IPS-NIHi11 (cell line): ENCODE results near the gene LTBP1.

Experiments
- DNase-seq: peaks from one replicate; pipeline ENCODE4 v3.0.0; 2012; ENCODE audit warnings: mixed read lengths, low spot score

LTBP1 gene

DNA sequence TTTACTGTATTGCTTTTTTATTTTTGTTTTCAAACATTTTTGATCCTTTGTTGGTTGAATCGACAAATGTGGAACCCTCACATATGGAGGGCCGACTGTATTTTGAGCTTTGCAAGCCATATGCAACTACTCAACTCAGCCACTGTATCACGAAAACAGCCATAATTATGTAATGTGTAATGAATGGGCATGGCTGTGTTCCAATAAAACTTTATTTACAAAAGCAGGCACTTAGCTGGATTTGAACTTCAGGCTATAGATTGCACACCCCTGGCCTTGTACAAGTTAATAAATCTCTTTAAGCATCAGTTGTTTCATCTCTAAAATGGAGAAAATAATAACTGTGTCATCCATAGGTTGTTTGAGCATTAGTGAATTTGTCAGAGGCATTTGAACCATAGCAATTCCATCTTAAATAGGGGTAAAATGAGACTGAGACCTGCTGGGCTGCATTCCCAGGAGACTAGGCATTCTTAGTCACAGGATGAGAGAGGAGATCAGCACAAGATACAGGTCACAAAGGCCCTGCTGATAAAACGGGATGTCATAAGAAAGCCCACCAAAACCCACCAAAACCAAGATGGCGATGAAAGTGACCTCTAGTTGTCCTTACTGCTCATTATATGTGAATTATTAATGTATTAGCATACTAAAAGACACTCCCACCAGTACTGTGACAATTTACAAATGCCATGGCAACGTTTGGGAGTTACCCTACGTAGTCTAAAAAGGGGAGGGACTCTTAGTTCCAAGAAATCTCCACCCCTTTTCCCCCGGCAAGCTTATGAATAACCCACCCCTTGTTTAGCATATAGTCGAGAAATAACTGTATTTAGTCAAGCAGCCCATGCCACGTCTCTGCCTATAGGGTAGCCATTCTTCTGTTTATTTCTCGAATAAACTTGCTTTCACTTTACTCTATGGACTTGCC, 13.7 kb upstream of the LTBP1 start:
- no peak for DNase-seq

DNA sequence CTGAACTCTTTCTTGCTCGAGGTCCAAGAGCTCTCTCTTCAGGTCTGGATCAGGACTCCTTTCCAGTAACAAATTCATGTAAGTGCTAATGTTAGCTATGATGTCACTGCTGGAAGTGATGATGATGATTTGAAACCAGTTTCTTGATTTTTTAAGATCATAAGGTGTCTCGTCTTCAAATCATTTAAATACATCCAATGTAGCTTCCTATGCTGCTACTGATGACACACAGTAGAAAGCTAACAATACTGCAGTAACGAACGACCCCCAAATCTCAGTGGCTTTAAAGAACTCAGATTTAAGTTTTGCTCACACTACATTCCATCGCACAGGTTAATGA, 13.0 kb upstream of the LTBP1 start:
- no peak for DNase-seq

DNA sequence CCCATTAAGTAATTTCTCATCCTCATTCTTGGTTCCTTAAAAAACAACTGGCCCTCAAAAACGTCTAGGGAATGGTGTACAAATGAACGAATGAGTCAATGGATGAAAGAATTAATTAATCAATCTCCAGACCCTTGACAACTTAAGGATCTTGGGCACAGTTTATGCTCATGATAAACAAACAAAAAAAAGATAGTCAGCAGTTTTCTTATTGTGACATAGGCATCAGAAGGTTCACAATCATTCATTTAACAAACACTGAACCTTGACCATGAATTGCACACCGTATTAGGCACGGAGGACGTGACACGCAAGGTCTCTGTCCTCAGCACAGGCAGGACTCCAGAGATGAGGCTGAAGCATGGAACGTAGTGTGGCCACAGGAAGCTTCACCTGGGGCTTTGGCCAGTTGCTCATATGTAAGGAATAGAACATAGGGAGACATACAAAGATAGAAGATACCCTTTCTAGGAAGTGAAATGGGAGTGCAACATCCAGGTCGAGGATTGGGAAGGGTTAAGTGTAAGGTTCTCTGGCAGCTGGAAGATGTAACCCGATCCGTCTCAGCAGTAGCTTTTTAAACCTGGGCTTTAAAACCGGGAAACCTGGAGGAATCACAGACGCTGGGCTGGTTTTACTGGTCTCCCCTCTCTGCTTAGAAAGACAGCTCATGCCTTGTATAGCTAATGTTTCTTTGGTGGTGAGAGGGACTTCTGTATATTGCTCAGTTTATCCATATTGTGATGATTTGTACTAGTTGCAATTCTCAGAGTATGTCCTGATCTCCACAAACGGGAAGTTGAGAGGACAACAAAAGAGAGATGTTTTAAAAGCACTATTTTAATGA, 8.9 kb upstream of the LTBP1 start:
- peak; percentile 74 for DNase-seq

DNA sequence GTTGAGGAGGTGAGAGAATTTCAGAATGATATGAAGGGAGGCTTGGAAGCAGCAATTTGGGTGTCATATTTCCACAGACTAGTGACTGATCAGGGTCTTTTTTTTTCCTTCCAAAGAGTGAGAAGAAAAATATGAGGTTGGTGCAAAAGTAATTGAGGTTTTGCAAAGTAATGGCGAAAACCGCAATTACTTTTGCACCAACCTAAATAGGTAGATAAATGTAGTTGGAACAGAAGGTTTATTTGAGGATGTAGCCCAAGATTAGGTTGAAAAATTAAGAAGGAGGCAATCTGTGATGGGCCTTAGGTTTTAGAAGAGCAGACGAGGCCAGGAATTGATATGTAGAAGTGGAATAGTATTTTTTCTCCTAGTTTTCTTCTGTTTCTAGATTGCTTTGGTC, 7.8 kb upstream of the LTBP1 start:
- no peak for DNase-seq

DNA sequence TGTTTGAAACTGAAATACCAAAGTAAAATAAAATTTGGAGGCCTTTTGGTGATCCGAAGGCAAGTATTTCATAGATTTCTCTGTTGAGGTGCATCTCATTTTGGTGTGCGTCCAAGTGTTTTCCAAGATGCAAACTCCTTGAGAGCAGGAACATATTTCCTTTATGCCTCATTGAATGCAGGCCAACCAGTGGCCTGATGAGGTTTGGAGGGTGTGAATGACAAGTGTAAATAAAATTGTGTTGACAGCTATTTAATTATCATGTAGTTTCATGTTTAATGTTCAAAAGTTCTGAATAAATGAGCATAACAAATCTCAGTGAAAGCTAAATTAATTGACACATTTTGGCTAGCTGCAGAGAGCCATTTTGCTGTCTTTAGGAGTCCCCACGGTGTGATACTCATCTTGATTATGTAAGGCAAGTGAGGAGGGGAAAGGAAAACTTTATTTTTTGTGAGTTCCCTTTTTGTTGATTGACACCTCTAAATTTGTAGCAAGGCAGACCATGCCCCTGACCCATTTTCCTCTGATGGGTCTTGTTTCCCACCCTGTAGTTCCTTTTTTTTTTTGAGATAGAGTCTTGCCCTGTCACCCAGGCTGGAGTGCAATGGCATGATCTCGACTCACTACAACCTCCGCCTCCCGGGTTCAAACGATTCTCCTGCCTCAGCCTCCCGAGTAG, 6.3 kb upstream of the LTBP1 start:
- no peak for DNase-seq

DNA sequence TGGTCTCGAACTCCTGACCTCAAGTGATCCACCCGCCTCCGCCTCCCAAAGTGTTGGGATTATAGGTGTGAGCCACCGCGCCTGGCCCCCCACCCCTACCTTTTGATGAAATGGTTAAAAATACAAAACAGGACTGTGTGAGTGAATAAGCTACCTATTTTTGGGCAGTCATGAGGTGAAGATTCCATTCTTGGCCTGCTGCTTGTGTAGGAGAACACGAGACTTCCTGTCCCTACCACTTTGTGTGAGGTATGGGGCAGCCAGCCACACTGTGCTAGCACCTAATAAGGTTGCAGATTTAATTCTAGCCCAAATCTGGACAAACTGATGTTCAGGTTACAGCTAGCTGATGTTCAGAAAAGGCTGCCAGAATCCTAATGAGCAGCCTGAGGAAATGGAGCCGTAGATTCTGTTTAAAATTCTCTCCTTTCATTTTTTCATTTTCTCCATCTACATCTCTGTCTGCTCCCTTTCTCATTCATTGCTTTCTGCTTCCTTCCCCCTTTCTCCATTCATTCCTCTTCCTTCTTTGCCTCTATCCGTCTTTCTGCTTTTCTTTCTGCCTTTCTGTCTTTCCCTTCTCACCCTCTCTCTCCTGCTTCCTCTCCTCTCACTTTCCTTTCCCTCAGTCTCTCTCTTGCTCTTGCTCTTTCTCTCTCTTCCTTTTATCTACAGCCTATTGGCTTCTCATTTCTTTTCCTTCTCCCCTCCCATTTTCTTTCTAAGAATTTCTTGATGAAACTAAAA, 4.6 kb upstream of the LTBP1 start:
- DNase-seq: no peak

DNA sequence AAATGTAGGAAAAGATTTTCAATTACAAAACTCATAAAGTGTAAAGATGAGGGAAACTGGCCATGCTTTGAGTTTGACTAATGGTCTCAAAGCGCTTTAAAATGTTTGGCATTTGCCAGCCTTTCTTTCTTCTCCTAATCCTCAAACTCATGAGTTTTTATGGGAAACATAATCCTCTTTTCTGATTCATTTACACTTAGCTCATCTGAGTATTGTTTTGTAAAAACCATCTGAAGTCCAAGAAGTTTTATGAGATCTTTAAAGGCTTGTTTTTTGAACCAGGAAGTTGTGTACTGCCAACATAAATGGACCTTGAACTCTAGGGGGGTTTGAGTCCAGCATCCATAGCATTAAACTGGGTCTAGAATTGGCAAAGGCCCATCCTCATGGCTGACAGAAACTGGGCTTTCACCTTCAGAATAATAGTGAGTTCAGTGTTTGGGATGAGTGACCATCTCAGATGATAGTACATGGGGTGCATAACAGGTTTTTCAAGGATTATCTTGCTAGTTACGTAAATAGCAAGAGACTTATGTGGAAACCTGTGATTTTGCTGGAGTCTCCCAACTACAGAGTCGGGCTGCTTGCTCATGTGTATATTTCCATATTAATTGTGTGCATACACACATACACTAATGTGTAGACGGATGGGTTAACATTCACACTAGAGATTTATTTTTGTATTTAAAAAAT, 3.8 kb upstream of the LTBP1 start:
- no peak for DNase-seq

DNA sequence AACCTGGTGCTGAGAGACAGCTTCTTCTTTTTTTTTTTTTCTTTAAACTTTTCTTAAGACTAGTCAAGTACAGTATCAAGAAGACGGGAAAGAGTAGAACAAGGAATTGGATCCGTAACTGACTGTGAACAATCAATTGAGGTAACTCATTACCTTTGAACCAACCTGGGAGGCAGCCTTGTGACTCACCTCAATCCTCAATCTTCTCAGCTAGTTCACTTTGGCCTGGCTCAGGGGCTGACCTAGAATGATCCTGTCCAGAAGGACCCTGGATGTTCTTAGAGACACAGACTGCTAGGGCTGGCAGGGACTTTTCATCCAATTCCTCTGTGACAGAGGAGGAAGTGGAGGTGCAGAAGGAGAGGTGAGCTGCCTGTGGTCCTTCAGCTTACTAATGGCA, 1.5 kb upstream of the LTBP1 start:
- no peak for DNase-seq

DNA sequence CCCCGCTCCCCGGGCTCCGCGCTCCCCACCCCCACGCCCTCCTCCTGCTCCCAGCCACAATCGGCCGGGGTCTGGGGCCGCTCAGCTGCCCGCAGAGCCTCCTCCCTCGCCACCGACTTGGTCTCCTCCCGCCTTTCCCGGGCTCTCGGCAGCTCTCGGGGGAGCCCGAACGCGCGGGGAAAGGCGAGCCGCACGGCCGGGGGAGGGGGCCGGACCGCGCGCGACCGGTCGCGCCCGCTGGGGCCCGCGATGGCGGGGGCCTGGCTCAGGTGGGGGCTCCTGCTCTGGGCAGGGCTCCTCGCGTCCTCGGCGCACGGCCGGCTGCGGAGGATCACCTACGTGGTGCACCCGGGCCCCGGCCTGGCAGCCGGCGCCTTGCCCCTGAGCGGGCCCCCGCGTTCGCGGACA, 327 bp downstream of the LTBP1 start:
- peak; percentile 57 for DNase-seq

DNA sequence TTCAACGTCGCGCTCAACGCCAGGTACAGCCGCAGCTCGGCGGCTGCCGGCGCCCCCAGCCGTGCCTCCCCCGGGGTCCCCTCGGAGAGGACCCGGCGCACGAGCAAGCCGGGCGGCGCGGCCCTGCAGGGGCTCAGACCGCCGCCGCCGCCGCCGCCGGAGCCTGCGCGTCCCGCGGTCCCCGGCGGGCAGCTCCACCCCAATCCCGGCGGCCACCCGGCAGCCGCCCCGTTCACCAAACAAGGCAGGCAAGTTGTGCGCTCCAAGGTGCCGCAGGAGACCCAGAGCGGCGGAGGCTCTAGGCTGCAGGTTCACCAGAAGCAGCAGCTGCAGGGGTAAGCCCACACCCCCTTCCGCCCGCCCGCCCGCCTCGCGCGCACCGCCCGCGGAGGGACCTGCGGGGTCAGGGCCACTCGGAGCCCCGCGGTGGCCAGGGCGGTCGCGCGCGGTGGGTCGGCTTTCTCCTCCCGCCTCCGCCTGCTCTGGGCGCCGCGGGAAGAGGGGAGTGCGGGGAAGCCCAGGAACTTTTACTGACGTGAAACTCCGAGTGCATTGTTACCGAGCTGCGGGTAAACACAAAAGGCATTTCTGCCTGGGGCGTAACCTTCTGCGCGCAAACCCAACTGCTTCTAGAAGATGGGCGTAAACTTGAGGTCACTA, 861 bp downstream of the LTBP1 start:
- peak; percentile 79 for DNase-seq

DNA sequence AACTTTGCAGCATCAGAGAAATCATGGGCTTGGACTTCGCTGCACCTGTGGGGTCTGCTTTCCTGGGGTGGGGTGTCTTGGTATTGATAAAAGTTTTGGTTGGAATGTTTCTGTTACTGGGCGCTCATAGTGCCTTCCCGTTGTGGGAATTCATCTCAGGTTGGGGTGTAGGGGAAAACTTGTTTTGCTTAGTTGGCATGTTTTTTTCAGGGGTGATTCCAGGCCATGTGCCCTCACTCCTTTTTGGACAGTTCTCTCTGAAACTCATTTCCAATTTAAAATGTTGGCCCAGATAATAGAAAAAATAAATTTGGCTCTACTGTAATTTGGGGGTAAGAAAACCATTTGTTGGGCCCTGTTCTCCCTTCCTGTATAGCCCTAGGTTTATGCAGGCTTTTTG, 1.5 kb downstream of the LTBP1 start:
- DNase-seq: no peak

DNA sequence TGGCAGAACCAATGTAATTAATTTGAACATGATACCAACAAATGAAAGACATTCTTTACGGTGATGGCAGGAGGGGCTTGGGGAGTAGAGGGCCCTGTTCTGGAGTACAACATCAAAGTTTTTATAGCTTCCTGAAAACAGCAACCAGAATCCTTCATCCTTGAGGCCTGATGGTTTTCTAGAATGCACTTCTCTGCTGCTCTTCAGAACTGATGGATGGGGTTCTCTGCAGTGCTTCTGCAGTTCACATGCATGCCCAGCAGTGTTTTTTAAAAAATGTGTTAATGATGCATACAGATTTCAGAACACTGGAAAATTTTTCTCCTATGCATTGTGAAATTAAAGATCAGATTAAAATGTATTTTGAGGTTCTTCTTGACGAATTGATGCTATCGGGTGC, 2.5 kb downstream of the LTBP1 start:
- no peak for DNase-seq

DNA sequence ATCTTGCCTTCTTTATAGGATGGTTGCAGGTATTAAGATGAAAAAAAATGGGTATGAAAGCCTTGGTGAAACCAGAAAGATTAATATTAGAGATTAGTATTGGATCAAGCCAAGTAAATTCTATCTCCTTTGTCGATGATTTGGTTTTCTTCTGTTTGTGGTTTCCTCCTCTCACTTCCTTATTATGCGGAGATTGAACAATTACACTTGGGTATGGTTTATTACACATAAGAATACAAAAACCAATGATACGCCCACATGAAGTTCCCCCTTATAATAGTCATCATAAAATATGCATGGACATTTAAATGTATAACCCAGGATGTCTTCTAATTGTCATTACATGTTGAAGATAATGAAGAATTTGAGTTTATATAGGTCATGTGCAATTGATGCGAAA, 4.9 kb downstream of the LTBP1 start:
- no peak for DNase-seq

DNA sequence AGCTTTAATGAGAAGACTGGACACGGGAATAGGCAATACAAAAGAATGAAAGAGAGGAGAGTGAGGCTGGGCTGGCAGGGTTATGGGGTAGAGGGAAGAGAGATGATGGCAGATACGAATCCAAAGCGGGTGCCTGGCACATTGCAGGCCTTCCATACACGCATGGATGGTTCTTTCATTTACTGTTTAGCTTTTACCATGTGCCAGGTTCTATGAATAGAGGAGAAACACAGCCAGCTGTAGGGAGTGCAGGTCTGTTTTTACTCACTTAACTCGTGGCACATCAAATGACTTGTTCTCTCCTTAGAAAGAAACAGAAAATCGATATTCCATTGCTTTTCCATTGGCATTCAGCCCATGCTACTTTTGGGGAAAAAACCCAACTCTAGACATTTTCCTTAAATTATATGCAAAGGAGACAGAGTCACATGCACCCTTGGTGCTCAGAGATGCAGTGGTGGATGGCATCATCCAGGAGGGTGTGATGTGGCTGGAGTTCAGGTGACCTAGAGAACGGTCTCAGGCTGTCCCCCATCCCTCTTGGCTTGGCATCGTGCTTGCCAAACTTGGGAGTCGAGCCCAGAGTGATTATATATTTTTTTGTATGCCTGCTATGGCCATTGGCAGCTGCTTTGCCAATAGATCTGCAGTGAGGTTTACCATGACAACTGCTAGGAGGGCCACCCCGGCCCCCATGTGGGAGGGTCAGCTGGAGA, 6.2 kb downstream of the LTBP1 start:
- no peak for DNase-seq

DNA sequence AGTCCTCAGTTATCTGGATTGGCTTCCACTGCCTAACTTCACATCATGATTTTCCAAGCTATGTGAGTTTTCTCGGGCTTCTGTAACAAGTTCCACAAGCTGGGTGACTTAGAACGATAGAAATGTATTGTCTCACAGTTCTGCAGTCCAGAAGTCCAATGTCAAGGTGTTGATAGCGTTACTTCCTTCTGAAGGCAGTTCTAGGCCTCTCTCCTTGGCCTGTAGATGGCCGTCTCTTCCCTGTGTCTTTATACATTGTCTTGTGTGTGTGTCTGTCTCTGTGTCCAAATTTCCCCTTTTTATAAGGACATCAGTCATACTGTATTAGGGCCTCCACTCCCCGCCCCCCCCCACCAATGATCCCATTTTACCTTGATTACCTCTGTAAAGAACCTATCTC, 7.5 kb downstream of the LTBP1 start:
- no peak for DNase-seq

DNA sequence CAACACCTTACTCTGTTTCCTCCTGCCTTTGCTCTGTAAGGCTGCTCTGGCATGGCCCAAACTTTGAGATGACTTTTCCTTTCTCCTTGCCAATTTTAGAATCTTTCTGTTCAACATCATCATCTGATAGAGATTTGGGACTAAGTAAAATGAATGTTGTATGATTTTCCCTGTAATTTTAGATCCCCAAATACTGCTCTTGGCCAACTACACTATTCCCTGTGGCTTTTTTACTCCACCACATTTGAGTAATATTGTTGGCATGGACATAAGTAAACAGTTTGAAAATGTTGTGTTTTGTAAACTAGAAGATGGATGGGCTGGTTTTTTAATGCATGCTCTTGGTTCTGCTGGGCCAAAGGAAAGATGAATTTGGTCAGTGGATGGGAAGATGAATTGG, 12.1 kb downstream of the LTBP1 start:
- DNase-seq: no peak

DNA sequence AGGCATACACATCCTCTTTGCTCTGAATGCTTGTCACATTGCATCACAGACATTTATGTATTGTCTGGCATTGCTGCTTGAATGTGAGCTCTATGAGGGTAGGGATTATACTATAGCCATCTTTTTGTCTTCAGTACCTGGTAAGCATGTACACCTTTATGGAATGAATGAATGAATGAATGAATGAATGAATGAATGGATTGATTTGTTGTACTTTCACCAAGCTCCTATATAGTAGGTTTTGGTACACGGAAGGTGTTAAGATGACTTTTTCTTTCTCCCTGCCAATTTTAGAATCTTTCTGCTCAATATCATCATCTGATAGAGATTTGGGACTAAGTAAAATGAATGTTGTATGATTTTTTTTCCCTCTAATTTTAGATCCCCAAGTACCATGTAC, 13.5 kb downstream of the LTBP1 start:
- no peak for DNase-seq

DNA sequence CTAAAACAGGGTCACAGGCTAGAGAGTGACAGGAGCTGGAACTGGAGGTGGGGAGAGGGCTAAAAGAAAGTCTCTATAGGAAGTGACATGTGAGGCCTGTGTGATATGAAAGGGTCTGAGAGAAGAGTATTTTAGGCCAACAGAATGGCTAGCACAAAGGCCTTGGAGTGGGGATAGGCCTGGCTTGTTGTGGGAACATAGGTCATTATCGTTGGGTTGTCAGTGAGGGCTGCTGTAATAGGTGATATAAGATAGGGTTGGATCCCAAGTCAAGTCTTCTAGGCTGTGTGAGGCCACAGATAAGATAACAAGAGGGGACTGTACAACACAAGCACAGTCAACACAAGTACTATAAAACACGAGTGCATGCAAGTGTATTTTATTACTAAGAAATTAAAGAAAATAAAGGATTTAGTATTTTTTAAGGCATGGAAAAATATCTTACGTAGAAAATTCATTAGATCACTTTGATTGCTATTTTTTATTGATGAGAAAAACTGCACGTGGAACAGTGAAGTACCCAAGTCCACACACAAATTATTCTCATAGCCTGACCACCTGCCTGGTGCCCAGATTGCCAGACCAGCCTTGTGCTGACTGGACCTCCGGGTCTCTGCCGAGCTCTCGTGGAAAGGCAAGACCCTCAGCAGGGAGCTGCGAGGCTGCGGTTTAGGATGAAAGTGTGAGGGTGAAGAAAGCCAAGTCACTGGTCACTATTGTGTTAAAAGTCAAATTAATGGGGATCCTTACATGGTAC, 14.1 kb downstream of the LTBP1 start:
- DNase-seq: no peak

DNA sequence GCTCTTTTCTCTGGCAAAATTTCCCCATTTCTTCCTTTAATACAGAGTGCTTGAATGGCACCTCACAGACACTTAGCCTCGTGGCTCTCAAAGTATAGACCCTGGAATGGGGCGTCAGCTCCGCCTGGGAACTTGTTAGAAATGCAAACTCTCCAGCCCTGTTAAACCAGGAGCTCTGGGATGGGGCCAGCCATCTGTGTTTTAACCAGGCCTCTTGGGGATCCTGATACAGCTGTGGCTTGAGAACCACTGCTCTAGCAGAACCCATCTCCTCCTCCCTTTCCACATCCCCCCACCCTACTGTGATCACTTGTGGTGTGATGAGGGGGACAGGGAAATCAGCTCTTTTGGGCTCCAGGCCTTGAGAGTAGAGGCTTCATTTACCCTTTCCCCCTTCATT, 15.9 kb downstream of the LTBP1 start:
- DNase-seq: no peak
